Endothelial cell of umbilical vein (primary cell): ENCODE measurements around the gene TMEM106A.
"Not testable (repeated sequence)": the region's sequence is repeated elsewhere in the genome, so short reads cannot be mapped to it uniquely, and the experiment has no call there.

Experiments used
- CTCF ChIP-seq, 2 donors: IDR thresholded peaks; 1 replicate in 1 of 2; 2 replicates in 1 of 2; pipeline ENCODE4 v1.5.1; 2011; ENCODE audit warnings: low read length in 2 of 2, mild to moderate bottlenecking in 2 of 2, moderate library complexity in 2 of 2, control low read depth in 1 of 2, inconsistent platforms in 1 of 2, low read depth in 1 of 2; ENCODE audit not compliant: insufficient read depth in 1 of 2; ENCODE audit errors: extremely low read depth in 1 of 2
- JUN ChIP-seq: IDR thresholded peaks from 2 replicates; pipeline ENCODE4 v1.6.1; 2011; ENCODE audit warnings: borderline replicate concordance, low read depth; ENCODE audit not compliant: insufficient read length, insufficient read depth
- POLR2A ChIP-seq: IDR thresholded peaks from 2 replicates; pipeline ENCODE4 v1.6.1; 2012; ENCODE audit warnings: low read depth, mild to moderate bottlenecking, control low read depth, low read length
- POLR2AphosphoS5 ChIP-seq: IDR thresholded peaks from 2 replicates; pipeline ENCODE4 v1.6.1; 2012; ENCODE audit warnings: low read depth, mild to moderate bottlenecking, control low read depth, low read length, moderate library complexity; ENCODE audit not compliant: insufficient read depth

GRCh38 chr17:43233263-43233662 is 21.6 kb downstream of the TMEM106A start:
- TF ChIP-seq CTCF (IDR thresholded peaks at IDR 0.05; ENCODE audit: extremely low read depth in 1 of 2, insufficient read depth in 1 of 2, low read depth in 1 of 2, low read length in 2 of 2); POLR2AphosphoS5; POLR2A; JUN: not testable (repeated sequence)
